Thoracic aorta (tissue), 2 donors: ENCODE measurements around the gene DHDH. TPM values are rescaled to one million over a fixed set of nuclear protein-coding genes. Genes with fewer than 3 reads are reported as not detected.

Experiments used
- ATAC-seq: fragments of 150-250 bp; one replicate; pipeline ENCODE4 v1.8.0; 2017; ENCODE audit warnings: low read depth; ENCODE audit not compliant: insufficient number of reproducible peaks, low FRiP score
- DNase-seq: peaks from one replicate; pipeline ENCODE4 v3.0.0-alpha.2; 2020; ENCODE audit warnings: low spot score
- H3K27ac ChIP-seq, 2 donors: fragments of 200-600 bp; sonication (generic); 1 replicate in 1 of 2; 2 replicates in 1 of 2; pipeline ENCODE4 v1.5.1; 2016; ENCODE audit warnings: mild to moderate bottlenecking in 2 of 2, moderate library complexity in 2 of 2
- H3K27me3 ChIP-seq: fragments of 200-600 bp; sonication (generic); replicated peaks from 2 replicates; pipeline ENCODE4 v1.6.0; 2016; ENCODE audit warnings: mild to moderate bottlenecking; ENCODE audit not compliant: insufficient read depth
- H3K36me3 ChIP-seq: fragments of 200-600 bp; sonication (generic); one replicate; pipeline ENCODE4 v1.5.1; 2016
- H3K4me1 ChIP-seq, 2 donors: fragments of 200-600 bp; sonication (generic); 1 replicate in 1 of 2; 2 replicates in 1 of 2; pipeline versions ENCODE4 v1.5.1 to v1.6.0; 2016; ENCODE audit warnings: low read depth in 2 of 2, mild to moderate bottlenecking in 1 of 2; ENCODE audit not compliant: control insufficient read depth in 1 of 2
- H3K4me3 ChIP-seq: fragments of 200-600 bp; sonication (generic); 2 replicates; pipeline ENCODE4 v1.5.1; 2016; ENCODE audit warnings: mild to moderate bottlenecking
- H3K9me3 ChIP-seq: fragments of 200-600 bp; sonication (generic); 2 replicates; pipeline ENCODE4 v1.5.1; 2016
- total RNA-seq, 2 donors: library from RNA; depleted of rRNA; stranded (reverse); fragments of >200 nt; gene quantifications; one replicate each; pipeline versions ENCODE4 v1.1.0 to v1.2.3, GENCODE V29; 2016
- TF ChIP-seq, protein P1 (sequence below): fragments of 200-600 bp; sonication (generic); IDR thresholded peaks from one replicate; pipeline ENCODE4 v1.5.1; 2019; ENCODE audit warnings: antibody characterized with exemption

DHDH gene
- total RNA-seq, 2 donors from 2014 or later: 3.7 TPM; not detected in 1

DNA sequence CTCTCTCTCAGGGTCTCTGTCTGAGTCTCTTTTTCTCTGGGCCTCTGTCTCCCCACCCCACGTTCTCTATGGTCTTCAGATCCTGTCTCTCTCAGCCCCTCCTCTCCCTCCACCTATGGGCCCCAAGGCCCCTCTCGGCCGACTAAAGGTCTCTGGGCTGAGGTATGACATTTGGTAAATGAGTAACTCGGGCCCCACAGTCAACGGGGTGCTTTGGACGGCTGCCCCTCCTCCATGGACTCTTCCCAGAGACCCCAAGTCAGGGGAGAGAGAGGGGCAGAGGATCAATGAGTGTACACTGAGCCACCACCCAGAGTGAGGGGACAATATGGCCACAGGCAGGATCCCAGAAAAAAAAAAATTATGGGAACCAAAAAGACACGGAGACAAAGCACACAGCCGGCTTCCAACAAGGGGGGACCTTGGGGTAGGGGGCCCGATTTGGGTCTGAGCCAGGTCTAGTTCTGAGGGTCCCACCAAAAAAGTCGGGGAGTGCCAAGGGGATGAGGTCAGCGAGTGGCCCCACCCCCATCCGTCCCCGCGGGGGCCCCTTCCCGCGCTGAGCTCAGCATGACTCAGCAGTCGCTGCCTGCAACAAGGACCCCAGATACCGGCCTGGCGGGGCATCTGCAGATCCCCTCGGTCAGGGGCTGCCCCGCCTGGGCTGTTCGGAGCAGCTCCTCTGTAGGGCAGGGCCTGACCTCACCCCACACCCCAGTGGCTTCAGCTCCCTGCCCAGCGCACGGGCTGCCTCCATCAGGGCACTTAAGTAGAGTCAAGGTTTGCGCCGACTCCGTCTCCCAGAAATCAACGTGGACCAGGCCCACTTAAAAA, 30.1 kb downstream of the DHDH start:
- no peaks in the 10 kb centered on the region for H3K9me3 ChIP-seq
- H3K36me3 ChIP-seq: peaks cover 9% of the 10 kb centered on the region
- ATAC-seq (peak; percentile 25), DNase-seq (peak; percentile 33)
- TF ChIP-seq, protein P1, sequence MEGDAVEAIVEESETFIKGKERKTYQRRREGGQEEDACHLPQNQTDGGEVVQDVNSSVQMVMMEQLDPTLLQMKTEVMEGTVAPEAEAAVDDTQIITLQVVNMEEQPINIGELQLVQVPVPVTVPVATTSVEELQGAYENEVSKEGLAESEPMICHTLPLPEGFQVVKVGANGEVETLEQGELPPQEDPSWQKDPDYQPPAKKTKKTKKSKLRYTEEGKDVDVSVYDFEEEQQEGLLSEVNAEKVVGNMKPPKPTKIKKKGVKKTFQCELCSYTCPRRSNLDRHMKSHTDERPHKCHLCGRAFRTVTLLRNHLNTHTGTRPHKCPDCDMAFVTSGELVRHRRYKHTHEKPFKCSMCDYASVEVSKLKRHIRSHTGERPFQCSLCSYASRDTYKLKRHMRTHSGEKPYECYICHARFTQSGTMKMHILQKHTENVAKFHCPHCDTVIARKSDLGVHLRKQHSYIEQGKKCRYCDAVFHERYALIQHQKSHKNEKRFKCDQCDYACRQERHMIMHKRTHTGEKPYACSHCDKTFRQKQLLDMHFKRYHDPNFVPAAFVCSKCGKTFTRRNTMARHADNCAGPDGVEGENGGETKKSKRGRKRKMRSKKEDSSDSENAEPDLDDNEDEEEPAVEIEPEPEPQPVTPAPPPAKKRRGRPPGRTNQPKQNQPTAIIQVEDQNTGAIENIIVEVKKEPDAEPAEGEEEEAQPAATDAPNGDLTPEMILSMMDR: no peak
- peak overlapping the region; percentile 95 to 98 for H3K27ac ChIP-seq
- peaks cover 13 to 42% of the 10 kb centered on the region in 2 donors for H3K4me1 ChIP-seq
- peak overlapping the region; percentile 81 for H3K4me3 ChIP-seq
- H3K27me3 ChIP-seq: no peaks in the 10 kb centered on the region

DNA sequence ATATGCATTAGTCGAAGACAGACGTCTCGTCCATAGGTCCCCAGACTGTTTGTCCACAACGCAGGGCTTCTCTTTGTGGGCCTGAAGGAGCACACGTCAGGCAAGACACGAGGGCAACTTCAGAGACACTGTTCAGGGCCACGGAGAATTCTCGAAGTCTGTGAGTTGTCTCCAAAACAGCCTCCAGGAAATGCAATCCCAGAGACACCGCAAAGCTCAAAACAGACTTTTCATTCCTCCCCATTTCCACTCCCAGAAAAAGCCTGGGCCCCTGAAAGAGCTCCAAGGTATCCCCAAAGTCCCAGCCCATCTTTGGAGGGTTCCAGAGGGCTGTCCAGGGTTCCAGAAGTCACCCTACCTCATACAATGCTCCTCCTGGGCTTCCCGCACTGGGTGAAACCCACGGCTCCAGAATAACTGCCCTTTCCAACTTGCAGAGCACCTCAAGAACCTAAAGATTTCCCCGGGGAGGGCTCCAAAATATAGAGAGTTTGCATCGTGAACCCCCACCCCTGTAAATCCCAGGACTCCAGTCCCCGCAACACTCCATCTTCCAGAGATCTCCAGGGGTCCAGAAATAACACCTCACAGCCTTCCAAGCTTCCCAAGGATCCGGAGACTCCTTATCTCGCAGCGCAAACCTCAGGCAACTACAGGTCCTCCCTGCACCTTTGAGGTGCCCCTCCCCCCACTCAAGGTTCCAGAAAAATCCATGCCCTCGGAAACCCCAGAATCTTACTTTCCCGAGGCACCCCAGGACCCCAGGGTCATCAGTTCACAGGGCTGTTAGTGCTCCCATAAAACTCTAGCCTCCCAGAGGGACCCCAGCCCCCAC, 30.9 kb downstream of the DHDH start:
- Histone ChIP-seq H3K4me3 (peak overlapping the region; percentile 81), H3K36me3 (peaks cover 16% of the 10 kb centered on the region), H3K4me1 (peaks cover 15 to 49% of the 10 kb centered on the region in 2 donors), H3K27ac (peak overlapping the region; percentile 95 to 98), H3K9me3 (no peaks in the 10 kb centered on the region), H3K27me3 (no peaks in the 10 kb centered on the region)
- DNase-seq (no peak), ATAC-seq (no peak)
- TF ChIP-seq, protein P1: no peak

DNA sequence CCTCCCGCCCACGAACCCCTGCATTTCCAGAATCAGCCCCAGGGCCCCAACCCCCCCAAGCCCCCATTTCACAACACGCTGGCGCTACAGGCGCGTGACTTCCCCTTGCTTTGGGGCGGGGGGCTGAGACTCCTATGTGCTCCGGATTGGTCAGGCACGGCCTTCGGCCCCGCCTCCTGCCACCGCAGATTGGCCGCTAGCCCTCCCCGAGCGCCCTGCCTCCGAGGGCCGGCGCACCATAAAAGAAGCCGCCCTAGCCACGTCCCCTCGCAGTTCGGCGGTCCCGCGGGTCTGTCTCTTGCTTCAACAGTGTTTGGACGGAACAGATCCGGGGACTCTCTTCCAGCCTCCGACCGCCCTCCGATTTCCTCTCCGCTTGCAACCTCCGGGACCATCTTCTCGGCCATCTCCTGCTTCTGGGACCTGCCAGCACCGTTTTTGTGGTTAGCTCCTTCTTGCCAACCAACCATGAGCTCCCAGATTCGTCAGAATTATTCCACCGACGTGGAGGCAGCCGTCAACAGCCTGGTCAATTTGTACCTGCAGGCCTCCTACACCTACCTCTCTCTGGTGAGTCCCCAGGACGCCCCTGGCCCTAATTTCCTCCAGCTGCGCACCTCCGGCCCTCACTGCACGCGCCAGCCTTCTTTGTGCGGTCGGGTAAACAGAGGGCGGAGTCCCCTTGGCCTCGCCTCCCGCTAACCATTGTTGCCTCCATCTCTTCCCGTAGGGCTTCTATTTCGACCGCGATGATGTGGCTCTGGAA, 31.7 kb downstream of the DHDH start, which contains the start of gene FTL:
TSS of gene FTL (plus strand) at position 270 of the 766 bp plus-strand sequence. CDS start at position 469, 199 bp downstream.
- H3K4me1 ChIP-seq: peaks cover 15 to 49% of the 10 kb centered on the region in 2 donors
- H3K27ac ChIP-seq: peak within 1 kb of the TSS; percentile 95 to 98
- no peaks in the 10 kb centered on the region for H3K9me3 ChIP-seq
- H3K27me3 ChIP-seq: no peaks in the 10 kb centered on the region
- peak; percentile 89 for DNase-seq
- peaks cover 24% of the 10 kb centered on the region for H3K36me3 ChIP-seq
- TF ChIP-seq, protein P1: no peak
- peak within 1 kb of the TSS; percentile 81 for H3K4me3 ChIP-seq
- peak; percentile 42 for ATAC-seq

DNA sequence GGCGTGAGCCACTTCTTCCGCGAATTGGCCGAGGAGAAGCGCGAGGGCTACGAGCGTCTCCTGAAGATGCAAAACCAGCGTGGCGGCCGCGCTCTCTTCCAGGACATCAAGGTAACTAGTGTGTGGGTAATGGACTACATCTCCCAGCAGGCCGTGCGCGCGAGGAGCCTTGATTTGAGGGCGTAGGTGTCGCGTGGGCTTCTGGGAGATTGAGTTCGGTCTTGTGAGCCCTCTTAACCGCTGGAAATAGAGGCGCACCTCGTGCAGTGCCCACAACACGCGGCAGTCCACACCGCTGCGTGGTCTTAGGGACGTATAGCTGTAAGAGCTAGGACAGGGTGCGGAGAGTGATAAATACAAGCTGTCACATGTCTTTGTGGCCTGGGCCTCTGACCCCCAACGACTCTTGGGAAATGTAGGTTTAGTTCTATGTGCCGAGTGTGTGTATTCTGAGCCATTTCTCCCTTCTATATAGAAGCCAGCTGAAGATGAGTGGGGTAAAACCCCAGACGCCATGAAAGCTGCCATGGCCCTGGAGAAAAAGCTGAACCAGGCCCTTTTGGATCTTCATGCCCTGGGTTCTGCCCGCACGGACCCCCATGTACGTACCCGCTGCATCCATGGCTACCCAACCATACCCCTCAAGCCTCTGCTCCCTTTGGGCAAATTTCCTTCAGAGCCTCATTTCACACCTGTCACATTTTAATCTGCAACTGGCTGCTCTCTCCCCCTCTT, 32.5 kb downstream of the DHDH start:
- Histone ChIP-seq H3K27ac (peak overlapping the region; percentile 83 to 88), H3K4me3 (peak overlapping the region; percentile 81), H3K4me1 (peaks cover 15 to 49% of the 10 kb centered on the region in 2 donors), H3K9me3 (no peaks in the 10 kb centered on the region), H3K36me3 (peaks cover 29% of the 10 kb centered on the region), H3K27me3 (no peaks in the 10 kb centered on the region)
- DNase-seq (peak; percentile 84), ATAC-seq (no peak)
- TF ChIP-seq, protein P1: no peak
